Keratinocyte (primary cell): ENCODE measurements around the gene SOWAHA. TPM values are rescaled to one million over a fixed set of nuclear protein-coding genes. Genes with fewer than 3 reads are reported as not detected.

ENCODE experiments used
- DNase-seq: peaks from one replicate; pipeline ENCODE4 v3.0.0-alpha.2; 2011; ENCODE audit warnings: low read depth, missing footprints, low spot score
- FAIRE-seq: peaks from 2 replicates; lab custom pipeline; 2011; peaks lifted over from hg19 to GRCh38; lab: Jason Lieb, UNC
- H2AFZ ChIP-seq: 2 replicates; pipeline ENCODE4 v1.6.0; 2012; ENCODE audit warnings: low read length, control low read depth, inconsistent platforms; ENCODE audit not compliant: control insufficient read depth
- H3K27ac ChIP-seq: 2 replicates; pipeline ENCODE4 v1.5.1; 2011; ENCODE audit warnings: low read length; ENCODE audit not compliant: control insufficient read depth, insufficient read depth
- H3K27me3 ChIP-seq: 3 replicates; pipeline ENCODE4 v1.6.0; 2011; ENCODE audit warnings: low read length; ENCODE audit not compliant: control insufficient read depth, insufficient read depth; ENCODE audit errors: extremely low read depth
- H3K36me3 ChIP-seq, 2 experiments: 2 replicates in 1 of 2; 3 replicates in 1 of 2; pipeline ENCODE4 v1.5.1; 2011; ENCODE audit warnings: low read length in 2 of 2, mild to moderate bottlenecking in 1 of 2; ENCODE audit not compliant: control insufficient read depth in 2 of 2, insufficient read depth in 2 of 2; ENCODE audit errors: extremely low read depth in 1 of 2
- H3K4me1 ChIP-seq: 3 replicates; pipeline ENCODE4 v1.5.1; 2011; ENCODE audit warnings: low read length; ENCODE audit not compliant: control insufficient read depth, insufficient read depth; ENCODE audit errors: extremely low read depth
- H3K4me2 ChIP-seq: 3 replicates; pipeline ENCODE4 v1.6.0; 2011; ENCODE audit warnings: low read depth, low read length; ENCODE audit not compliant: control insufficient read depth, insufficient read depth; ENCODE audit errors: extremely low read depth
- H3K4me3 ChIP-seq, 3 experiments: fragments of 200-600 bp in 1 of 3; sonication (generic) in 1 of 3; 2 replicates in 2 of 3; 3 replicates in 1 of 3; pipeline ENCODE4 v1.5.1; 2011 to 2016; ENCODE audit warnings: low read length in 3 of 3, mild to moderate bottlenecking in 3 of 3, control low read depth in 2 of 3, inconsistent platforms in 1 of 3, low read depth in 1 of 3, mixed read lengths in 1 of 3, mixed run types in 1 of 3, moderate library complexity in 1 of 3; ENCODE audit not compliant: control insufficient read depth in 2 of 3, insufficient read depth in 2 of 3; ENCODE audit errors: extremely low read depth in 1 of 3
- H3K79me2 ChIP-seq: 2 replicates; pipeline ENCODE4 v1.6.0; 2012; ENCODE audit warnings: low read length; ENCODE audit not compliant: control insufficient read depth, insufficient read depth
- H3K9ac ChIP-seq: 3 replicates; pipeline ENCODE4 v1.6.0; 2011; ENCODE audit warnings: low read length; ENCODE audit not compliant: control insufficient read depth, insufficient read depth; ENCODE audit errors: extremely low read depth
- H3K9me1 ChIP-seq: 3 replicates; pipeline ENCODE4 v1.6.0; 2011; ENCODE audit warnings: low read length; ENCODE audit not compliant: control insufficient read depth, insufficient read depth; ENCODE audit errors: extremely low read depth
- H3K9me3 ChIP-seq: 2 replicates; pipeline ENCODE4 v1.5.1; 2012; ENCODE audit warnings: low read depth, low read length; ENCODE audit not compliant: control insufficient read depth
- H4K20me1 ChIP-seq: 3 replicates; pipeline ENCODE4 v1.6.0; 2011; ENCODE audit warnings: low read length; ENCODE audit not compliant: control insufficient read depth, insufficient read depth; ENCODE audit errors: extremely low read depth
- EZH2 ChIP-seq: IDR thresholded peaks from one replicate; pipeline ENCODE4 v1.6.1; 2012; ENCODE audit warnings: inconsistent platforms, mild to moderate bottlenecking, low read length, moderate library complexity
- dilution Hi-C: fragments of 300-500 bp; cut with MboI; formaldehyde crosslinking; loops from one replicate; pipeline ENCODE4 v1.7.0; 2020; ENCODE audit warnings: low sequenced_read_pairs; ENCODE audit not compliant: extremely low pct_ligation_motif_present
- polyA plus RNA-seq, 5 experiments: library from polyadenylated mRNA; depleted of rRNA in 3 of 5; stranded (reverse) in 3 of 5; stranded (forward) in 1 of 5; unstranded in 1 of 5; fragments of >200 nt; gene quantifications; 1 replicate in 1 of 5; 2 replicates in 3 of 5; 3 replicates in 1 of 5; pipeline versions ENCODE4 v1.2.1 to v1.2.3, GENCODE V29; 2011 to 2012; ENCODE audit warnings: missing spikeins in 2 of 5, low read depth in 1 of 5, low replicate concordance in 1 of 5
- TF ChIP-seq, protein P1 (sequence below), 3 experiments: IDR thresholded peaks in 1 of 3; conservative IDR thresholded peaks in 1 of 3; optimal IDR thresholded peaks in 1 of 3; 2 replicates in 2 of 3; 3 replicates in 1 of 3; pipeline versions ENCODE3 to v1.5.1; 2011; ENCODE audit warnings: low read length in 3 of 3, mild to moderate bottlenecking in 3 of 3, moderate library complexity in 2 of 3, control low read depth in 1 of 3, inconsistent platforms in 1 of 3; ENCODE audit not compliant: insufficient read depth in 2 of 3; ENCODE audit errors: extremely low read depth in 1 of 3

Gene SOWAHA
- polyA plus RNA-seq, 1 donor (not counting 4 experiments of a cell fraction or from before 2014, with no cell fraction given), result not detected

DNA sequence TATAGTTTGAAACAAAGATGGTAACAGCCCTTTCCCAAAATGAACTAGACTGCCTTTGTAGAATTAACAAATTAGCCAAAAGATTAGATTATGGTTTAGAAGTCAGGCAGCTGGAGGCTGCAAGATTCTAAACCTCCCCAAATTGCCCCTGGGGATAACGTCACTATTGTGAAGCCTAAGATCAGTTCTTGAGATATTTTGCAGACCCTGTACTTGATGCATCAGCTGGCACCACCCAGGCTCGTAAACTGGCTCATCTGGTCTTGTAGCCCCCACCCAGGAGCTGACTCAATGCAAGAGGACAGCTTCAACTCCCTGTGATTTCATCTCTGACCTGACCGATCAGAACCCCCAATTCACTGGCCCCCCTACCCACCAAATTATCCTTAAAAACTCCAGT is 4.2 kb upstream of the SOWAHA start:
- FAIRE-seq (no peak), DNase-seq (no peak)
- no peak overlapping the region for H3K4me2 ChIP-seq
- dilution Hi-C loops, result no loop called here
- no peaks in the 10 kb centered on the region for H4K20me1 ChIP-seq
- no peak overlapping the region for H3K27ac ChIP-seq
- H3K9me3 ChIP-seq, result no peaks in the 10 kb centered on the region
- H3K9me1 ChIP-seq, result no peaks in the 10 kb centered on the region
- H3K9ac ChIP-seq, result no peak overlapping the region
- H3K36me3 ChIP-seq, result no peaks in the 10 kb centered on the region
- no peak overlapping the region for H2AFZ ChIP-seq
- TF ChIP-seq, protein P1, sequence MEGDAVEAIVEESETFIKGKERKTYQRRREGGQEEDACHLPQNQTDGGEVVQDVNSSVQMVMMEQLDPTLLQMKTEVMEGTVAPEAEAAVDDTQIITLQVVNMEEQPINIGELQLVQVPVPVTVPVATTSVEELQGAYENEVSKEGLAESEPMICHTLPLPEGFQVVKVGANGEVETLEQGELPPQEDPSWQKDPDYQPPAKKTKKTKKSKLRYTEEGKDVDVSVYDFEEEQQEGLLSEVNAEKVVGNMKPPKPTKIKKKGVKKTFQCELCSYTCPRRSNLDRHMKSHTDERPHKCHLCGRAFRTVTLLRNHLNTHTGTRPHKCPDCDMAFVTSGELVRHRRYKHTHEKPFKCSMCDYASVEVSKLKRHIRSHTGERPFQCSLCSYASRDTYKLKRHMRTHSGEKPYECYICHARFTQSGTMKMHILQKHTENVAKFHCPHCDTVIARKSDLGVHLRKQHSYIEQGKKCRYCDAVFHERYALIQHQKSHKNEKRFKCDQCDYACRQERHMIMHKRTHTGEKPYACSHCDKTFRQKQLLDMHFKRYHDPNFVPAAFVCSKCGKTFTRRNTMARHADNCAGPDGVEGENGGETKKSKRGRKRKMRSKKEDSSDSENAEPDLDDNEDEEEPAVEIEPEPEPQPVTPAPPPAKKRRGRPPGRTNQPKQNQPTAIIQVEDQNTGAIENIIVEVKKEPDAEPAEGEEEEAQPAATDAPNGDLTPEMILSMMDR (optimal IDR thresholded peaks at IDR 0.05 in 1 of 3, IDR thresholded peaks at IDR 0.05 in 1 of 3, conservative IDR thresholded peaks at IDR 0.05 in 1 of 3; ENCODE audit: extremely low read depth in 1 of 3, insufficient read depth in 2 of 3, low read length in 3 of 3), result no peak
- TF ChIP-seq EZH2, result no peak
- H3K27me3 ChIP-seq, result peaks cover 23% of the 10 kb centered on the region
- no peaks in the 10 kb centered on the region for H3K79me2 ChIP-seq
- H3K4me3 ChIP-seq, result no peak overlapping the region
- H3K4me1 ChIP-seq, result no peaks in the 10 kb centered on the region

DNA sequence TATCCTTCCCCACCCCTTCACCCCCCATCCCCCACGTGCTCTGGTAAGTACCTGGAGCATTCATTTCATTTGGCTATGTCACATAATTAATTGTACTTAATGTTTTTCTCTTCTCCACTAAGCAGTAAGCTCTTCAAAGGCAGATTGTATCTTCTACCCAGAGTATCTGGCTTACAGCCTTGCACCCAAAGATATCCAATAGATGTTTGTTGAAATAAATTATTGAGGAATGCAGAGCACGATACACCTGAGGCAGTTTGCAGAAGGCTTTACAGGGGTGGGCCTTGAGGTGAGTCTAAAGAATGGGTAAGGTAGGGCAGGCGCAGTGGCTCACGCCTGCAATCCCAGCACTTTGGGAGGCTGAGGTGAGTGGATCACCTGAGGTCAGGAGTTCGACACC is 2.5 kb upstream of the SOWAHA start:
- Histone ChIP-seq H3K9me1 (no peaks in the 10 kb centered on the region), H2AFZ (no peak overlapping the region), H4K20me1 (no peaks in the 10 kb centered on the region), H3K27ac (no peak overlapping the region), H3K4me1 (no peaks in the 10 kb centered on the region), H3K27me3 (peaks cover 27% of the 10 kb centered on the region), H3K79me2 (no peaks in the 10 kb centered on the region), H3K4me3 (no peak overlapping the region), H3K9me3 (no peaks in the 10 kb centered on the region), H3K36me3 (no peaks in the 10 kb centered on the region), H3K9ac (no peak overlapping the region), H3K4me2 (no peak overlapping the region)
- dilution Hi-C loops, result no loop called here
- TF ChIP-seq, protein P1 (optimal IDR thresholded peaks at IDR 0.05 in 1 of 3, IDR thresholded peaks at IDR 0.05 in 1 of 3, conservative IDR thresholded peaks at IDR 0.05 in 1 of 3; ENCODE audit: extremely low read depth in 1 of 3, insufficient read depth in 2 of 3, low read length in 3 of 3), result no peak
- TF ChIP-seq EZH2, result no peak
- DNase-seq (no peak), FAIRE-seq (no peak)
